H9 (cell line): ENCODE results near the gene ISG20L2. TPM values are rescaled to one million over a fixed set of nuclear protein-coding genes. Genes with fewer than 3 reads are reported as not detected.

Experiments used
- DNase-seq: peaks from one replicate; pipeline ENCODE4 v3.0.0-alpha.2; 2017
- H2AFZ ChIP-seq: one replicate; pipeline ENCODE4 v1.6.1; 2013; ENCODE audit warnings: mild to moderate bottlenecking, low read length, control low read depth, moderate library complexity
- H2AK5ac ChIP-seq: 2 replicates; pipeline ENCODE4 v1.6.1; 2013; ENCODE audit warnings: low read length, control low read depth, mixed read lengths; ENCODE audit not compliant: insufficient read length
- H2BK120ac ChIP-seq: one replicate; pipeline ENCODE4 v1.6.1; 2013; ENCODE audit warnings: low read depth, mild to moderate bottlenecking, low read length, control low read depth, inconsistent platforms; ENCODE audit not compliant: poor library complexity, severe bottlenecking
- H2BK12ac ChIP-seq: 2 replicates; pipeline ENCODE4 v1.6.1; 2013; ENCODE audit warnings: low read length, control low read depth, mixed read lengths, low read depth; ENCODE audit not compliant: insufficient read length
- H2BK15ac ChIP-seq: 2 replicates; pipeline ENCODE4 v1.6.1; 2013; ENCODE audit warnings: low read depth, low read length, control low read depth
- H2BK20ac ChIP-seq: one replicate; pipeline ENCODE4 v1.6.1; 2013; ENCODE audit warnings: low read depth, mild to moderate bottlenecking, low read length, control low read depth, inconsistent platforms; ENCODE audit not compliant: poor library complexity, severe bottlenecking
- H2BK5ac ChIP-seq: 2 replicates; pipeline ENCODE4 v1.6.1; 2013; ENCODE audit warnings: low read length, control low read depth, mixed read lengths; ENCODE audit not compliant: insufficient read length
- H3K14ac ChIP-seq: 2 replicates; pipeline ENCODE4 v1.6.1; 2013; ENCODE audit warnings: low read length, control low read depth; ENCODE audit not compliant: insufficient read depth
- H3K18ac ChIP-seq: 2 replicates; pipeline ENCODE4 v1.6.1; 2013; ENCODE audit warnings: low read depth, mild to moderate bottlenecking, mixed read lengths, low read length, control low read depth; ENCODE audit not compliant: insufficient read length
- H3K23ac ChIP-seq: 2 replicates; pipeline ENCODE4 v1.6.1; 2013; ENCODE audit warnings: low read length, control low read depth, mixed read lengths, low read depth; ENCODE audit not compliant: insufficient read length
- H3K23me2 ChIP-seq: 2 replicates; pipeline ENCODE4 v1.6.1; 2013; ENCODE audit warnings: low read depth, mild to moderate bottlenecking, mixed read lengths, low read length, control low read depth; ENCODE audit not compliant: insufficient read length, poor library complexity, severe bottlenecking
- H3K27ac ChIP-seq: 2 replicates; pipeline ENCODE4 v1.5.1; 2013; ENCODE audit warnings: low read length, control low read depth, mixed read lengths, low read depth; ENCODE audit not compliant: insufficient read length
- H3K27me3 ChIP-seq: 2 replicates; pipeline ENCODE4 v1.6.1; 2013; ENCODE audit warnings: low read length, control low read depth, inconsistent platforms; ENCODE audit not compliant: insufficient read depth
- H3K4ac ChIP-seq: 2 replicates; pipeline ENCODE4 v1.6.1; 2013; ENCODE audit warnings: low read depth, mild to moderate bottlenecking, control low read depth, inconsistent platforms, low read length, moderate library complexity
- H3K4me1 ChIP-seq: 2 replicates; pipeline ENCODE4 v1.6.1; 2013; ENCODE audit warnings: low read length, control low read depth, inconsistent platforms; ENCODE audit not compliant: insufficient read depth
- H3K4me2 ChIP-seq: 2 replicates; pipeline ENCODE4 v1.6.1; 2013; ENCODE audit warnings: low read length, control low read depth, mixed read lengths; ENCODE audit not compliant: insufficient read length, insufficient read depth
- H3K56ac ChIP-seq: 2 replicates; pipeline ENCODE4 v1.6.1; 2013; ENCODE audit warnings: low read depth, mild to moderate bottlenecking, mixed read lengths, low read length, control low read depth; ENCODE audit not compliant: insufficient read length
- H3K79me1 ChIP-seq: 2 replicates; pipeline ENCODE4 v1.6.1; 2013; ENCODE audit warnings: low read depth, mild to moderate bottlenecking, moderate library complexity, low read length, control low read depth, inconsistent platforms; ENCODE audit not compliant: insufficient read depth, poor library complexity, severe bottlenecking
- H3K79me2 ChIP-seq: 2 replicates; pipeline ENCODE4 v1.6.1; 2013; ENCODE audit warnings: low read length, control low read depth, inconsistent platforms; ENCODE audit not compliant: insufficient read depth
- H3K9ac ChIP-seq: 2 replicates; pipeline ENCODE4 v1.6.1; 2013; ENCODE audit warnings: low read length, control low read depth, mixed read lengths; ENCODE audit not compliant: insufficient read length; ENCODE audit errors: extremely low read depth
- H3K9me3 ChIP-seq: one replicate; pipeline ENCODE4 v1.6.1; 2013; ENCODE audit warnings: low read depth, low read length, inconsistent platforms; ENCODE audit not compliant: control insufficient read depth
- H3T11ph ChIP-seq: one replicate; pipeline ENCODE4 v1.6.1; 2013; ENCODE audit warnings: mild to moderate bottlenecking, low read length, control low read depth, inconsistent platforms
- H4K20me1 ChIP-seq: one replicate; pipeline ENCODE4 v1.6.1; 2013; ENCODE audit not compliant: control insufficient read depth, insufficient read length, insufficient read depth
- H4K5ac ChIP-seq: 2 replicates; pipeline ENCODE4 v1.6.1; 2013; ENCODE audit warnings: low read depth, mild to moderate bottlenecking, mixed read lengths, low read length, control low read depth; ENCODE audit not compliant: insufficient read length
- H4K8ac ChIP-seq: replicated peaks from 2 replicates; pipeline ENCODE4 v1.6.1; 2013; ENCODE audit warnings: low read length, control low read depth, mixed read lengths, low read depth; ENCODE audit not compliant: insufficient read length
- H4K91ac ChIP-seq: 2 replicates; pipeline ENCODE4 v1.6.1; 2013; ENCODE audit warnings: low read depth, mild to moderate bottlenecking, moderate library complexity, mixed read lengths, low read length, control low read depth; ENCODE audit not compliant: insufficient read length
- H3K27ac Mint-ChIP-seq, 3 experiments: 2 replicates in 2 of 3; 3 replicates in 1 of 3; pipeline ENCODE4 v1.8.0; 2020 to 2021; ENCODE audit warnings: mixed read lengths in 3 of 3, mild to moderate bottlenecking in 1 of 3, moderate library complexity in 1 of 3
- H3K27me3 Mint-ChIP-seq: 2 replicates; pipeline ENCODE4 v1.8.0; 2021; ENCODE audit warnings: low read depth, mild to moderate bottlenecking, moderate library complexity, mixed read lengths
- H3K36me3 Mint-ChIP-seq, 3 experiments: 2 replicates in 2 of 3; 3 replicates in 1 of 3; pipeline ENCODE4 v1.8.0; 2020 to 2021; ENCODE audit warnings: low read depth in 3 of 3, mixed read lengths in 3 of 3; ENCODE audit not compliant: insufficient read depth in 1 of 3
- H3K4me1 Mint-ChIP-seq, 2 experiments: 2 replicates each; pipeline ENCODE4 v1.8.0; 2020; ENCODE audit warnings: mixed read lengths in 2 of 2
- H3K4me3 Mint-ChIP-seq, 2 experiments: 2 replicates in 1 of 2; 3 replicates in 1 of 2; pipeline ENCODE4 v1.8.0; 2020 to 2021; ENCODE audit warnings: mild to moderate bottlenecking in 2 of 2, mixed read lengths in 2 of 2, moderate library complexity in 1 of 2
- H3K9me3 Mint-ChIP-seq, 2 experiments: 2 replicates in 1 of 2; 3 replicates in 1 of 2; pipeline ENCODE4 v1.8.0; 2020; ENCODE audit warnings: mild to moderate bottlenecking in 2 of 2, mixed read lengths in 2 of 2, moderate library complexity in 1 of 2
- WGBS: extraction: QIAGEN DNeasy Blood & Tissue Kit; methylation state at CpG from one replicate; pipeline ENCODE4 v1.1.7; 2013; ENCODE audit warnings: missing lambda C conversion rate, low lambda C conversion rate, mixed read lengths; ENCODE audit not compliant: insufficient read length; ENCODE audit errors: extremely low coverage; 5-methylcytosine and 5-hydroxymethylcytosine counted together
- total RNA-seq: library from RNA; stranded (reverse); gene quantifications from 2 replicates; pipeline ENCODE4 v1.2.1, GENCODE V29; 2021
- TF ChIP-seq, protein P1 (sequence below): fragments of 200-600 bp; sonication (generic); conservative IDR thresholded peaks from 3 replicates; pipeline ENCODE4 v1.8.0; 2021; ENCODE audit warnings: antibody characterized with exemption, mild to moderate bottlenecking

Gene ISG20L2
- total RNA-seq, 1 experiment from 2014 or later, result 57.6 TPM

DNA sequence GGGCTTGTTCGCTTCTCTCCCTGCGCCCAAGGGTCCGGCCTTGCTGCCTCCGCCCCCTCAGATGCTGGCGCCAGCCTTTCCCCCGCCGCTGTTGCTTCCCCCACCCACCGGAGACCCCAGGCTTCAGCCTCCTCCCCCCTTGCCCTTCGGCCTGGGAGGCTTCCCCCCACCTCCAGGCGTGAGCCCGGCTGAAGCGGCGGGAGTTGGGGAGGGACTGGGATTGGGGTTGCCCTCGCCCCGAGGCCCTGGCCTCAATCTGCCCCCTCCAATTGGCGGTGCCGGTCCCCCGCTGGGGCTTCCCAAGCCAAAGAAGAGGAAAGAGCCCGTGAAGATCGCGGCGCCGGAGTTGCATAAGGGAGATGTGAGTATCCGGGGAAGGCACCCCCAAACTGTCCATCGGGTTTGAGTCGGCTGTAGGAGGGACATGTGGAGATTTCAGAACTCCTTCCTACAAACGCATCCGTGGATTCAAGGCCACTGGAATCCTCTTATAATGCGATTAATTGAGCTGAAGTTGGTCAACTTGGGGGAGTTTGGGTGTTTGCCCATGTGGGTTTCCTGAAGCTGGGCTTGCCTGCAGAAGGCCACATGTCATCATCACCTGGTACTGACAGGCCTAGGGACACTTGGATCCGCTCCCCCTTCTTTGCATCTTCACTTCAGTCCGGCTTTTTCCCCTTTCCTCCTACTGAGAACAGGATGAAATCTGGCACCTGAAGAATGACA lies 39.5 kb upstream of the ISG20L2 start:
- Histone ChIP-seq H3K79me1 (peaks cover 9% of the 10 kb centered on the region), H3K9me3 (no peaks in the 10 kb centered on the region), H2AK5ac (no peak overlapping the region), H3K14ac (peak overlapping the region; percentile 64; the same call in 1 of the 2 replicates), H3K18ac (peak overlapping the region; percentile 69), H3K23me2 (peaks cover 17% of the 10 kb centered on the region), H2BK12ac (no peak overlapping the region), H3K56ac (no peak overlapping the region), H2BK120ac (no peak overlapping the region), H2BK5ac (no peak overlapping the region), H2BK15ac (no peak overlapping the region), H4K8ac (no peak overlapping the region), H4K5ac (no peak overlapping the region), H4K20me1 (no peaks in the 10 kb centered on the region), H3K4me2 (peak overlapping the region; percentile 93), H3K23ac (no peak overlapping the region), H3K27me3 (no peaks in the 10 kb centered on the region), H2AFZ (no peak overlapping the region), H3K4me1 (no peaks in the 10 kb centered on the region; the same call in 1 of the 2 replicates), H2BK20ac (no peak overlapping the region), H3T11ph (no peak overlapping the region), H3K79me2 (peaks cover 28% of the 10 kb centered on the region), H3K9ac (peak overlapping the region; percentile 88), H3K4ac (no peak overlapping the region), H4K91ac (no peak overlapping the region), H3K27ac (no peak overlapping the region)
- TF ChIP-seq, protein P1, sequence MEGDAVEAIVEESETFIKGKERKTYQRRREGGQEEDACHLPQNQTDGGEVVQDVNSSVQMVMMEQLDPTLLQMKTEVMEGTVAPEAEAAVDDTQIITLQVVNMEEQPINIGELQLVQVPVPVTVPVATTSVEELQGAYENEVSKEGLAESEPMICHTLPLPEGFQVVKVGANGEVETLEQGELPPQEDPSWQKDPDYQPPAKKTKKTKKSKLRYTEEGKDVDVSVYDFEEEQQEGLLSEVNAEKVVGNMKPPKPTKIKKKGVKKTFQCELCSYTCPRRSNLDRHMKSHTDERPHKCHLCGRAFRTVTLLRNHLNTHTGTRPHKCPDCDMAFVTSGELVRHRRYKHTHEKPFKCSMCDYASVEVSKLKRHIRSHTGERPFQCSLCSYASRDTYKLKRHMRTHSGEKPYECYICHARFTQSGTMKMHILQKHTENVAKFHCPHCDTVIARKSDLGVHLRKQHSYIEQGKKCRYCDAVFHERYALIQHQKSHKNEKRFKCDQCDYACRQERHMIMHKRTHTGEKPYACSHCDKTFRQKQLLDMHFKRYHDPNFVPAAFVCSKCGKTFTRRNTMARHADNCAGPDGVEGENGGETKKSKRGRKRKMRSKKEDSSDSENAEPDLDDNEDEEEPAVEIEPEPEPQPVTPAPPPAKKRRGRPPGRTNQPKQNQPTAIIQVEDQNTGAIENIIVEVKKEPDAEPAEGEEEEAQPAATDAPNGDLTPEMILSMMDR, result no peak
- Mint-ChIP-seq H3K4me3 (no peak overlapping the region), H3K4me1 (peaks cover 31 to 40% of the 10 kb centered on the region in 2 experiments), H3K9me3 (no peaks in the 10 kb centered on the region), H3K36me3 (peaks cover 11 to 32% (median 27%) of the 10 kb centered on the region in 3 experiments), H3K27ac (peak overlapping the region in 1 of 3 experiments; percentile 16; a peak in 5 of 7 replicates), H3K27me3 (no peaks in the 10 kb centered on the region)
- peak; percentile 45 for DNase-seq
- no CpG with 5 or more reads among the region's 31 CpGs for WGBS
